SK-N-SH (cell line): ENCODE results near the gene SZT2. TPM values are rescaled to one million over a fixed set of nuclear protein-coding genes. Genes with fewer than 3 reads are reported as not detected.

ENCODE experiments used
- CTCF ChIA-PET: fragments of 300-600, 350-600 bp; formaldehyde crosslinking; extraction: SDS; loops from one replicate; lab custom pipeline; 2021; lab: Yijun Ruan, JAX
- POLR2A ChIA-PET: fragments of 350-600 bp; sonication (Branson Sonifier 250); formaldehyde crosslinking; extraction: SDS; loops from one replicate; lab custom pipeline; 2020; ENCODE audit warnings: antibody characterized with exemption, inconsistent platforms; lab: Yijun Ruan, JAX
- DNase-seq: peaks from one replicate; pipeline ENCODE4 v3.0.0; 2012
- H2AFZ ChIP-seq: fragments of 200-600 bp; sonication (generic); 2 replicates; pipeline ENCODE4 v1.8.1; 2016; ENCODE audit warnings: antibody characterized with exemption, mild to moderate bottlenecking, low read depth
- H3F3A ChIP-seq: fragments of 200-600 bp; sonication (generic); replicated peaks from 2 replicates; pipeline ENCODE3; 2016; ENCODE audit warnings: antibody characterized with exemption, mild to moderate bottlenecking; ENCODE audit not compliant: insufficient read depth
- H3K27ac ChIP-seq, 2 experiments: fragments of 200-500 bp in 1 of 2; fragments of 200-600 bp in 1 of 2; sonication (Bioruptor generic) in 1 of 2; sonication (generic), shearing (Covaris generic) in 1 of 2; 2 replicates each; pipeline versions ENCODE4 v1.5.1 to v1.6.1; 2014 to 2016; ENCODE audit warnings: low read depth in 2 of 2, inconsistent platforms in 1 of 2, low read length in 1 of 2, mild to moderate bottlenecking in 1 of 2, mixed read lengths in 1 of 2
- H3K27me3 ChIP-seq: fragments of 200-600 bp; sonication (generic), shearing (Covaris generic); 2 replicates; pipeline ENCODE4 v1.6.1; 2016; ENCODE audit warnings: mixed run types; ENCODE audit not compliant: insufficient read depth
- H3K36me3 ChIP-seq, 2 experiments: fragments of 200-500 bp in 1 of 2; fragments of 200-600 bp in 1 of 2; sonication (Bioruptor generic) in 1 of 2; sonication (generic) in 1 of 2; replicated peaks in 1 of 2; 2 replicates each; pipeline versions ENCODE3 to v1.5.1; 2014 to 2016; ENCODE audit warnings: low read length in 1 of 2, mild to moderate bottlenecking in 1 of 2; ENCODE audit not compliant: insufficient read depth in 2 of 2, control insufficient read depth in 1 of 2
- H3K4me1 ChIP-seq, 2 experiments: fragments of 200-500 bp in 1 of 2; fragments of 200-600 bp in 1 of 2; sonication (Bioruptor generic) in 1 of 2; sonication (generic), shearing (Covaris generic) in 1 of 2; 2 replicates each; pipeline versions ENCODE4 v1.5.1 to v1.6.1; 2014 to 2016; ENCODE audit warnings: low read depth in 1 of 2, low read length in 1 of 2, mixed run types in 1 of 2; ENCODE audit not compliant: insufficient read depth in 2 of 2, control insufficient read depth in 1 of 2
- H3K4me2 ChIP-seq: fragments of 200-600 bp; sonication (generic), shearing (Covaris generic); 2 replicates; pipeline ENCODE4 v1.6.1; 2017; ENCODE audit warnings: mixed run types
- H3K4me3 ChIP-seq, 2 experiments: fragments of 200-500 bp in 1 of 2; fragments of 200-600 bp in 1 of 2; sonication (Bioruptor generic) in 1 of 2; sonication (generic), shearing (Covaris generic) in 1 of 2; 2 replicates each; pipeline versions ENCODE4 v1.5.1 to v1.8.1; 2014 to 2016; ENCODE audit warnings: low read depth in 2 of 2, inconsistent platforms in 1 of 2, low read length in 1 of 2, mild to moderate bottlenecking in 1 of 2, mixed read lengths in 1 of 2, moderate library complexity in 1 of 2
- H3K79me2 ChIP-seq: fragments of 200-600 bp; sonication (generic); 2 replicates; pipeline ENCODE4 v1.8.1; 2017; ENCODE audit warnings: mild to moderate bottlenecking; ENCODE audit not compliant: insufficient read depth
- H3K9ac ChIP-seq: fragments of 200-600 bp; sonication (generic); 2 replicates; pipeline ENCODE4 v1.6.1; 2017; ENCODE audit warnings: mixed run types
- H3K9me2 ChIP-seq: fragments of 200-600 bp; sonication (generic); 2 replicates; pipeline ENCODE4 v1.6.1; 2017; ENCODE audit warnings: mixed run types
- H3K9me3 ChIP-seq: fragments of 200-600 bp; sonication (generic); 2 replicates; pipeline ENCODE4 v1.6.1; 2017; ENCODE audit warnings: mixed run types, mild to moderate bottlenecking, moderate library complexity
- H4K20me1 ChIP-seq: fragments of 200-600 bp; sonication (generic); 2 replicates; pipeline ENCODE4 v1.6.1; 2017; ENCODE audit warnings: mild to moderate bottlenecking, mixed run types; ENCODE audit not compliant: insufficient read depth
- MAX ChIP-seq: IDR thresholded peaks from 2 replicates; pipeline ENCODE4 v1.4.0; 2012; ENCODE audit warnings: low read depth
- POLR2AphosphoS5 ChIP-seq: IDR thresholded peaks from 2 replicates; pipeline ENCODE4 v1.6.1; 2012; ENCODE audit warnings: low read depth, low read length
- WGBS: methylation state at CpG from one replicate; pipeline ENCODE4 v1.1.6; 2017; ENCODE audit warnings: low lambda C conversion rate; 5-methylcytosine and 5-hydroxymethylcytosine counted together
- polyA plus RNA-seq, 3 experiments: library from polyadenylated mRNA; depleted of rRNA; stranded (reverse); fragments of >200 nt; gene quantifications; 2 replicates each; pipeline ENCODE4 v1.2.3, GENCODE V29; 2012
- TF ChIP-seq, protein P1 (sequence below): fragments of 200-600 bp; sonication (generic); IDR thresholded peaks from 2 replicates; pipeline ENCODE4 v1.6.1; 2017; ENCODE audit warnings: antibody characterized with exemption, mild to moderate bottlenecking, moderate library complexity
- TF ChIP-seq, protein P2 (sequence below): IDR thresholded peaks from 2 replicates; pipeline ENCODE4 v1.4.0; 2012; ENCODE audit warnings: low read depth, borderline replicate concordance
- TF ChIP-seq, protein P3 (sequence below): IDR thresholded peaks from 2 replicates; pipeline ENCODE4 v1.6.1; 2012; ENCODE audit warnings: mild to moderate bottlenecking, low read depth, low read length, moderate library complexity

Gene SZT2
- polyA plus RNA-seq, 1 of the 3 experiments (the other 2 are of a cell fraction) = 12.9 TPM

- TF ChIP-seq, protein P1, sequence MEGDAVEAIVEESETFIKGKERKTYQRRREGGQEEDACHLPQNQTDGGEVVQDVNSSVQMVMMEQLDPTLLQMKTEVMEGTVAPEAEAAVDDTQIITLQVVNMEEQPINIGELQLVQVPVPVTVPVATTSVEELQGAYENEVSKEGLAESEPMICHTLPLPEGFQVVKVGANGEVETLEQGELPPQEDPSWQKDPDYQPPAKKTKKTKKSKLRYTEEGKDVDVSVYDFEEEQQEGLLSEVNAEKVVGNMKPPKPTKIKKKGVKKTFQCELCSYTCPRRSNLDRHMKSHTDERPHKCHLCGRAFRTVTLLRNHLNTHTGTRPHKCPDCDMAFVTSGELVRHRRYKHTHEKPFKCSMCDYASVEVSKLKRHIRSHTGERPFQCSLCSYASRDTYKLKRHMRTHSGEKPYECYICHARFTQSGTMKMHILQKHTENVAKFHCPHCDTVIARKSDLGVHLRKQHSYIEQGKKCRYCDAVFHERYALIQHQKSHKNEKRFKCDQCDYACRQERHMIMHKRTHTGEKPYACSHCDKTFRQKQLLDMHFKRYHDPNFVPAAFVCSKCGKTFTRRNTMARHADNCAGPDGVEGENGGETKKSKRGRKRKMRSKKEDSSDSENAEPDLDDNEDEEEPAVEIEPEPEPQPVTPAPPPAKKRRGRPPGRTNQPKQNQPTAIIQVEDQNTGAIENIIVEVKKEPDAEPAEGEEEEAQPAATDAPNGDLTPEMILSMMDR = no peak
Observed at GRCh38 chr1:43452789-43453441, 63.2 kb downstream of the SZT2 start (continued).

DNA sequence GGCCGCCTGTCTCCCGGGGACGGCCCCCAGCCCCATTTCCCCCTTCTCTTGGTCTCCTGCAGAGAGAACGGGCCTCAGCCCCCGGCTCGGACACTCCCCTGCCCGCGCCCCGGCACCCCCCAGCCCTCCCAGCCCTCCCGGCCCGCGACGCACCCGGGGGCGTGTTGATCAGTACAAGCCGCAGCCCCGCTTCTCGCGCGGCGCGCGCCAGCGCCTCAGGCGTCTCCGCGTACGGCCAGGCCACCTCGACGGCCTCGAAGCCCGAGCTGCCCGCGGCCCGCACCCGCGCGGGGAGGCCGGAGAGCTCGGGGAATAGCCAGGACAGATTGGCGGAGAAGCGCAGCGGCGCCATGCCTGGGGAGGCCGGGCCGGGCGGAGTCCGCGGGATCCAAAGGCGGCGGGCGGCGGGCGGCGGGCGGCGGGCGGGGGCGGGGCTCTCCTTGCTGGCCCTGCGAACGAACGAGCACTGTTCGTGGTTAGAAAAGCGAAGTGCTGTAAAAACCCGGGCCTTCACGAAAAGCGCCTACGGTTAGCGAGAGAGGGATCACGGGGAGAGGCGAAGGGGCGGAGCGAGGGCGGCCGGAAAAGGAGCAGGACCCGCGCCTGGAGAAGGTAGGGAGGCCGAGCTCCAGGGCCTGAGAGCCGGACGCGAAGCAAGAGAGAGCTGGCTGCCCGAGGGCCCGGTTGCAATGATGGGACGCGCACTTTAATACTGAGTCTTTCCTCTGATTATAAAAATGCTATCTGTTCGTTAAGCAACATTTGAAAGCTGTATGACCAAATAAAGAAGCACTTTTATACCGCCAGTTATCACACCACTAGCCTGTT is 64.0 kb downstream of the SZT2 start, which contains the start of gene HYI:
Gene HYI (minus strand): TSS at position 490 of the 828 bp plus-strand sequence. CDS start 138 bp downstream, at position 352.
- Histone ChIP-seq H3F3A (peaks cover 16% of the 10 kb centered on the region), H3K4me2 (peak within 1 kb of the TSS; percentile 17), H4K20me1 (no peaks in the 10 kb centered on the region), H2AFZ (peak within 1 kb of the TSS; percentile 68; the same call in 1 of the 2 replicates), H3K9me3 (no peaks in the 10 kb centered on the region), H3K79me2 (no peaks in the 10 kb centered on the region), H3K4me1 (peaks cover 0 to 15% of the 10 kb centered on the region in 2 experiments; a peak in 3 of 4 replicates), H3K27me3 (no peaks in the 10 kb centered on the region), H3K27ac (peak within 1 kb of the TSS; percentile 45 to 84; a peak in 3 of 4 replicates), H3K36me3 (peaks cover 4 to 22% of the 10 kb centered on the region in 2 experiments), H3K9me2 (no peaks in the 10 kb centered on the region), H3K9ac (peak within 1 kb of the TSS; percentile 43; the same call in 1 of the 2 replicates), H3K4me3 (peak within 1 kb of the TSS; percentile 37 to 48; a peak in 3 of 4 replicates)
- POLR2A ChIA-PET = interaction anchor here (0.5 to 1.4 kb wide), 6 partner anchors 9 to 45 kb away, joined by 3 to 5 read pairs (median 3); no protein-coding TSS in a partner anchor
- CTCF ChIA-PET = interaction anchor here (1.2 to 1.7 kb wide), 3 partner anchors 12 to 481 kb away, joined by 4 read pairs; no protein-coding TSS in a partner anchor
- 22% methylated on average over 46 of the region's 87 CpGs for WGBS
- DNase-seq = peak; percentile 88
- TF ChIP-seq MAX (peak; percentile 32; the same call in 1 of the 2 replicates), POLR2AphosphoS5 (peak; percentile 37; the same call in 1 of the 2 replicates)
- TF ChIP-seq, protein P2, sequence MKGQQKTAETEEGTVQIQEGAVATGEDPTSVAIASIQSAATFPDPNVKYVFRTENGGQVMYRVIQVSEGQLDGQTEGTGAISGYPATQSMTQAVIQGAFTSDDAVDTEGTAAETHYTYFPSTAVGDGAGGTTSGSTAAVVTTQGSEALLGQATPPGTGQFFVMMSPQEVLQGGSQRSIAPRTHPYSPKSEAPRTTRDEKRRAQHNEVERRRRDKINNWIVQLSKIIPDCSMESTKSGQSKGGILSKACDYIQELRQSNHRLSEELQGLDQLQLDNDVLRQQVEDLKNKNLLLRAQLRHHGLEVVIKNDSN = peak; percentile 39; the same call in 1 of the 2 replicates
- TF ChIP-seq, protein P3, sequence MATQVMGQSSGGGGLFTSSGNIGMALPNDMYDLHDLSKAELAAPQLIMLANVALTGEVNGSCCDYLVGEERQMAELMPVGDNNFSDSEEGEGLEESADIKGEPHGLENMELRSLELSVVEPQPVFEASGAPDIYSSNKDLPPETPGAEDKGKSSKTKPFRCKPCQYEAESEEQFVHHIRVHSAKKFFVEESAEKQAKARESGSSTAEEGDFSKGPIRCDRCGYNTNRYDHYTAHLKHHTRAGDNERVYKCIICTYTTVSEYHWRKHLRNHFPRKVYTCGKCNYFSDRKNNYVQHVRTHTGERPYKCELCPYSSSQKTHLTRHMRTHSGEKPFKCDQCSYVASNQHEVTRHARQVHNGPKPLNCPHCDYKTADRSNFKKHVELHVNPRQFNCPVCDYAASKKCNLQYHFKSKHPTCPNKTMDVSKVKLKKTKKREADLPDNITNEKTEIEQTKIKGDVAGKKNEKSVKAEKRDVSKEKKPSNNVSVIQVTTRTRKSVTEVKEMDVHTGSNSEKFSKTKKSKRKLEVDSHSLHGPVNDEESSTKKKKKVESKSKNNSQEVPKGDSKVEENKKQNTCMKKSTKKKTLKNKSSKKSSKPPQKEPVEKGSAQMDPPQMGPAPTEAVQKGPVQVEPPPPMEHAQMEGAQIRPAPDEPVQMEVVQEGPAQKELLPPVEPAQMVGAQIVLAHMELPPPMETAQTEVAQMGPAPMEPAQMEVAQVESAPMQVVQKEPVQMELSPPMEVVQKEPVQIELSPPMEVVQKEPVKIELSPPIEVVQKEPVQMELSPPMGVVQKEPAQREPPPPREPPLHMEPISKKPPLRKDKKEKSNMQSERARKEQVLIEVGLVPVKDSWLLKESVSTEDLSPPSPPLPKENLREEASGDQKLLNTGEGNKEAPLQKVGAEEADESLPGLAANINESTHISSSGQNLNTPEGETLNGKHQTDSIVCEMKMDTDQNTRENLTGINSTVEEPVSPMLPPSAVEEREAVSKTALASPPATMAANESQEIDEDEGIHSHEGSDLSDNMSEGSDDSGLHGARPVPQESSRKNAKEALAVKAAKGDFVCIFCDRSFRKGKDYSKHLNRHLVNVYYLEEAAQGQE = no peak
